Trophoblast cell (in vitro differentiated cells and primary cell): Measurements from ENCODE around the gene ASCC3.

ENCODE experiments used
- DNase-seq, 2 donors: peaks; one replicate each; pipeline ENCODE4 v3.0.0-alpha.2; 2016
- H2AFZ ChIP-seq: 2 replicates; pipeline ENCODE4 v1.6.1; 2013; ENCODE audit warnings: low read length, moderate library complexity, mild to moderate bottlenecking; ENCODE audit not compliant: insufficient read depth, poor library complexity
- H2AK5ac ChIP-seq: 2 replicates; pipeline ENCODE4 v1.6.1; 2013; ENCODE audit warnings: mild to moderate bottlenecking, low read length
- H2BK120ac ChIP-seq: 2 replicates; pipeline ENCODE4 v1.6.1; 2013; ENCODE audit warnings: low read length, mild to moderate bottlenecking, moderate library complexity; ENCODE audit not compliant: insufficient read depth, poor library complexity
- H2BK12ac ChIP-seq: 2 replicates; pipeline ENCODE4 v1.6.1; 2013; ENCODE audit warnings: mild to moderate bottlenecking, low read length, moderate library complexity
- H2BK5ac ChIP-seq: 2 replicates; pipeline ENCODE4 v1.6.1; 2013; ENCODE audit warnings: low read length, low read depth, moderate library complexity, mild to moderate bottlenecking; ENCODE audit not compliant: poor library complexity
- H3K14ac ChIP-seq: 2 replicates; pipeline ENCODE4 v1.6.1; 2013; ENCODE audit warnings: mild to moderate bottlenecking, low read length
- H3K18ac ChIP-seq: 2 replicates; pipeline ENCODE4 v1.6.1; 2013; ENCODE audit warnings: mild to moderate bottlenecking, low read length
- H3K23ac ChIP-seq: 2 replicates; pipeline ENCODE4 v1.6.1; 2013; ENCODE audit warnings: low read length
- H3K27ac ChIP-seq: 2 replicates; pipeline ENCODE4 v1.5.1; 2013; ENCODE audit warnings: low read depth, mild to moderate bottlenecking, inconsistent platforms, low read length, moderate library complexity
- H3K27me3 ChIP-seq: 2 replicates; pipeline ENCODE4 v1.6.1; 2013; ENCODE audit warnings: inconsistent platforms, mild to moderate bottlenecking, low read length, moderate library complexity; ENCODE audit not compliant: insufficient read depth
- H3K36me3 ChIP-seq, 2 experiments: 1 replicate in 1 of 2; 2 replicates in 1 of 2; pipeline ENCODE4 v1.6.1; 2013; ENCODE audit warnings: low read length in 2 of 2, mild to moderate bottlenecking in 2 of 2, moderate library complexity in 1 of 2; ENCODE audit not compliant: insufficient read depth in 2 of 2, control insufficient read depth in 1 of 2
- H3K4ac ChIP-seq: 2 replicates; pipeline ENCODE4 v1.6.1; 2013; ENCODE audit warnings: low read depth, mild to moderate bottlenecking, low read length, moderate library complexity
- H3K4me1 ChIP-seq, 2 experiments: 1 replicate in 1 of 2; 2 replicates in 1 of 2; pipeline ENCODE4 v1.6.1; 2013; ENCODE audit warnings: low read length in 2 of 2, mild to moderate bottlenecking in 2 of 2, moderate library complexity in 1 of 2; ENCODE audit not compliant: insufficient read depth in 2 of 2, control insufficient read depth in 1 of 2
- H3K4me2 ChIP-seq: 2 replicates; pipeline ENCODE4 v1.6.1; 2013; ENCODE audit warnings: inconsistent platforms, mild to moderate bottlenecking, low read length, moderate library complexity
- H3K4me3 ChIP-seq: 2 replicates; pipeline ENCODE4 v1.5.1; 2013; ENCODE audit warnings: mild to moderate bottlenecking, low read depth, low read length, inconsistent platforms
- H3K79me1 ChIP-seq: one replicate; pipeline ENCODE4 v1.6.1; 2013; ENCODE audit warnings: low read length
- H3K79me2 ChIP-seq: 2 replicates; pipeline ENCODE4 v1.6.1; 2013; ENCODE audit warnings: low read length, mild to moderate bottlenecking; ENCODE audit not compliant: control insufficient read depth, insufficient read depth, poor library complexity
- H3K9ac ChIP-seq: 2 replicates; pipeline ENCODE4 v1.6.1; 2013; ENCODE audit warnings: mild to moderate bottlenecking, low read length
- H3K9me3 ChIP-seq: 2 replicates; pipeline ENCODE4 v1.6.1; 2013; ENCODE audit warnings: low read depth, mild to moderate bottlenecking, control low read depth, inconsistent platforms, low read length; ENCODE audit not compliant: insufficient read depth
- H4K12ac ChIP-seq: 2 replicates; pipeline ENCODE4 v1.6.1; 2013; ENCODE audit warnings: low read depth, mild to moderate bottlenecking, low read length, moderate library complexity
- H4K8ac ChIP-seq: 2 replicates; pipeline ENCODE4 v1.6.1; 2013; ENCODE audit warnings: low read depth, mild to moderate bottlenecking, low read length, moderate library complexity
- H4K91ac ChIP-seq: one replicate; pipeline ENCODE4 v1.6.1; 2013; ENCODE audit warnings: low read depth, mild to moderate bottlenecking, low read length, moderate library complexity
- WGBS: extraction: QIAGEN DNeasy Blood & Tissue Kit; methylation state at CpG from one replicate; pipeline ENCODE4 v1.1.7; 2013; ENCODE audit warnings: missing lambda C conversion rate; ENCODE audit not compliant: insufficient read length, insufficient coverage; ENCODE audit errors: extremely low coverage; 5-methylcytosine and 5-hydroxymethylcytosine counted together

The ASCC3 gene

DNA sequence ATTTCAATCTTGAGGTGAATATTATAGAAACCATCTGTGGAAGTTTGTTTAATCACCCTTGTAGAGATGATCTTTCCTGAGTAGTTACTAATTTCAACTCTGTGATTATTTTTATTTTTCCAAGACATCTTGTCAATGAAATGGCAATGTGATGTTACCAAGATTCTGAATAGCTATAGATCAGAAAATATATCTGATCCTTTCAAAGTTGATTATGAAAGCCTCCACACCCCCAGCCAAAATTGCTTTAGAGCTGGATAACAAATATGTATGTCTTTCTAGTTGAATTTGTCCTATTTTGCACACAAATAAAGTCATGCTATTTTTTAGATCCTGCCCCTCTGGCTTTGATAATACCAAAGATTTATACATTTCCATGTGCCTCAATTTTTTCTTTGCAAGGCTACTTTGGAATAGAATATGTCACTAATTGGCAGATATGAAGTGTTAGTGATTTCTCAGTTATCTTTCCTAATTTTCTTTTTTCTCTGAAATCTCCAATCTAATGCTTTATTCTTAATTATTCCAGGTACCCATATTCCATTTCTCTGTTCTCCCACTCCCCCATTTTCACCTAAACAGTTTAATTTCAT, 421.4 kb downstream of the ASCC3 start:
- no peak overlapping the region for H2BK120ac ChIP-seq
- no peak overlapping the region for H3K14ac ChIP-seq
- H3K23ac ChIP-seq = no peak overlapping the region
- peaks cover 73% of the 10 kb centered on the region for H3K27me3 ChIP-seq
- H3K27ac ChIP-seq = no peak overlapping the region
- no peak overlapping the region for H4K91ac ChIP-seq
- no peak overlapping the region for H3K4me2 ChIP-seq
- no peak overlapping the region for H4K12ac ChIP-seq
- no peaks in the 10 kb centered on the region for H3K36me3 ChIP-seq
- peaks cover 8% of the 10 kb centered on the region for H3K9me3 ChIP-seq
- H2BK12ac ChIP-seq = no peak overlapping the region
- no peak overlapping the region for H3K9ac ChIP-seq
- no peak overlapping the region for H2AFZ ChIP-seq
- no peaks in the 10 kb centered on the region for H3K79me1 ChIP-seq
- H3K79me2 ChIP-seq = no peaks in the 10 kb centered on the region
- H3K4ac ChIP-seq = no peak overlapping the region
- peaks cover 11 to 15% of the 10 kb centered on the region in 2 experiments for H3K4me1 ChIP-seq
- no peak overlapping the region for H2AK5ac ChIP-seq
- no peak for DNase-seq
- H2BK5ac ChIP-seq = no peak overlapping the region
- no peak overlapping the region for H3K4me3 ChIP-seq
- no peak overlapping the region for H3K18ac ChIP-seq
- H4K8ac ChIP-seq = no peak overlapping the region

DNA sequence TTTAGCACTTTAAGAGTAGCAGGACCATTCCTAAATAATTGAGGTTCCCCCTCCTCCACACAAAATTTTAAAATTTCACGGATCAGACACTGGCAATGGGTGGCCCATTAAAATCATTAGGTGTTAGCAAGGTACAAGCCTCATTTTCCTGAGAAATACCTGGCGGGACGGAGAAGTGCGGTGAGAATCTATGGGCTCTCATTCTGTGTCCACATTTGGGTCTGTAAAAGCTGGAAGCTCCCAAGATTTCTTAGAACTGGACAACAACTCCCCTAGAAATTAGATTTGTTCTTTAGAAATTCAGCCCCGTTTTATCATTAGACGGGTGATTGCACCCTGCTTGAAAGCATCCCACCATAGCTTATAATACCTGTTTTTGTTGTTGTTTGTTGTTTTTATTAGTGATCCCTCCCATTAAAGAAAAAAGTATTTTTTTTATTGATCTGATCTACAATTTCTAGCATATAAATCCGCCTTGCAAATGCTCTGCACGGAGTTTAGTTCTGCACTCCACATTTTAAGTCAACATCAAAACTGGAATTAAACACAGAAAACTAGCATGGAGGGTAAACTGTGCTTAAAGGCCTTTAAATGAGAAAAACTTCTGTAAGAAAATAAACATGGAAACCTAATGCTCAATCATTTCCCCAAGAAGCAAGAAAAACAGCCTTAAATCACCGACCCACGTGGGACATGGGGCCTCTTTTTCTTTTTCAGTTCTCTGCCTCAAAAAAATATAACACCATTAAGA, 422.1 kb downstream of the ASCC3 start:
- Histone ChIP-seq H3K27ac (no peak overlapping the region), H3K4me2 (no peak overlapping the region), H3K79me2 (no peaks in the 10 kb centered on the region), H3K23ac (no peak overlapping the region), H3K9ac (no peak overlapping the region), H2BK12ac (no peak overlapping the region), H3K4me3 (no peak overlapping the region), H3K18ac (no peak overlapping the region), H4K91ac (no peak overlapping the region), H2BK5ac (no peak overlapping the region), H3K14ac (no peak overlapping the region), H2AFZ (no peak overlapping the region), H3K9me3 (peaks cover 8% of the 10 kb centered on the region), H4K8ac (no peak overlapping the region), H4K12ac (no peak overlapping the region), H2AK5ac (no peak overlapping the region), H3K36me3 (no peaks in the 10 kb centered on the region), H3K4me1 (peaks cover 7 to 10% of the 10 kb centered on the region in 2 experiments), H3K79me1 (no peaks in the 10 kb centered on the region), H2BK120ac (no peak overlapping the region), H3K4ac (no peak overlapping the region), H3K27me3 (peaks cover 73% of the 10 kb centered on the region)
- no peak for DNase-seq
- WGBS = no CpG with 5 or more reads among the region's 10 CpGs
